ENCODE data around the gene SHPK.
"Not testable (repeated sequence)": the region's sequence is repeated elsewhere in the genome, so short reads cannot be mapped to it uniquely, and the experiment has no call there.

GRCh38 chr17:3564241-3564640 lies 71.8 kb downstream of the SHPK start:
- TF ChIP-seq CTCF (IDR thresholded peaks at IDR 0.05); POLR2A (IDR thresholded peaks at IDR 0.05); POLR2AphosphoS5 (IDR thresholded peaks at IDR 0.05; ENCODE audit: insufficient read depth in 1 of 2, low read depth in 1 of 2): not testable (repeated sequence)
